ENCODE data around the gene PPP1R15B.
A peak's percentile ranks its signal among the peaks of the same experiment; 100 is the strongest.

The PPP1R15B gene

GRCh38 chr1:204420039-204421004 is 8.7 kb upstream of the PPP1R15B start:
- no peak for DNase-seq

- peak; percentile 75 for DNase-seq
These were observed 7.4 kb upstream of the PPP1R15B start for GRCh38 chr1:204419064-204419403.

- peak; percentile 62 for DNase-seq
These were observed 6.8 kb upstream of the PPP1R15B start for GRCh38 chr1:204418174-204419063.

- peak; percentile 97 for DNase-seq
These were observed 5.7 kb upstream of the PPP1R15B start for GRCh38 chr1:204417074-204417997.

GRCh38 chr1:204416589-204417073 is 5.0 kb upstream of the PPP1R15B start:
- no peak for DNase-seq

- DNase-seq = no peak
These were observed 3.7 kb upstream of the PPP1R15B start for GRCh38 chr1:204415351-204415750.

- no peak for DNase-seq
These were observed 2.4 kb upstream of the PPP1R15B start for GRCh38 chr1:204414016-204414415.

- DNase-seq = no peak
These were observed 1.5 kb upstream of the PPP1R15B start for GRCh38 chr1:204413170-204413535.

- DNase-seq = peak; percentile 19
These were observed 748 bp downstream of the PPP1R15B start for GRCh38 chr1:204410688-204411450.

GRCh38 chr1:204409836-204410687 is 1.6 kb downstream of the PPP1R15B start:
- no peak for DNase-seq

GRCh38 chr1:204409123-204409522 is 2.5 kb downstream of the PPP1R15B start:
- peak; percentile 10 for DNase-seq

GRCh38 chr1:204408602-204409001 is 3.0 kb downstream of the PPP1R15B start:
- no peak for DNase-seq

GRCh38 chr1:204408074-204408507 is 3.5 kb downstream of the PPP1R15B start:
- DNase-seq = peak; percentile 70

- no peak for DNase-seq
These were observed 4.2 kb downstream of the PPP1R15B start for GRCh38 chr1:204407295-204407971.

GRCh38 chr1:204406621-204407020 is 5.0 kb downstream of the PPP1R15B start:
- no peak for DNase-seq

GRCh38 chr1:204405988-204406387 is 5.6 kb downstream of the PPP1R15B start:
- DNase-seq = no peak

GRCh38 chr1:204404629-204405028 is 7.0 kb downstream of the PPP1R15B start:
- DNase-seq = no peak

GRCh38 chr1:204402391-204402790 is 9.2 kb downstream of the PPP1R15B start:
- DNase-seq = no peak

GRCh38 chr1:204401730-204402129 is 9.9 kb downstream of the PPP1R15B start:
- DNase-seq = no peak
